Measurements from ENCODE around the gene WNT6.

DNA sequence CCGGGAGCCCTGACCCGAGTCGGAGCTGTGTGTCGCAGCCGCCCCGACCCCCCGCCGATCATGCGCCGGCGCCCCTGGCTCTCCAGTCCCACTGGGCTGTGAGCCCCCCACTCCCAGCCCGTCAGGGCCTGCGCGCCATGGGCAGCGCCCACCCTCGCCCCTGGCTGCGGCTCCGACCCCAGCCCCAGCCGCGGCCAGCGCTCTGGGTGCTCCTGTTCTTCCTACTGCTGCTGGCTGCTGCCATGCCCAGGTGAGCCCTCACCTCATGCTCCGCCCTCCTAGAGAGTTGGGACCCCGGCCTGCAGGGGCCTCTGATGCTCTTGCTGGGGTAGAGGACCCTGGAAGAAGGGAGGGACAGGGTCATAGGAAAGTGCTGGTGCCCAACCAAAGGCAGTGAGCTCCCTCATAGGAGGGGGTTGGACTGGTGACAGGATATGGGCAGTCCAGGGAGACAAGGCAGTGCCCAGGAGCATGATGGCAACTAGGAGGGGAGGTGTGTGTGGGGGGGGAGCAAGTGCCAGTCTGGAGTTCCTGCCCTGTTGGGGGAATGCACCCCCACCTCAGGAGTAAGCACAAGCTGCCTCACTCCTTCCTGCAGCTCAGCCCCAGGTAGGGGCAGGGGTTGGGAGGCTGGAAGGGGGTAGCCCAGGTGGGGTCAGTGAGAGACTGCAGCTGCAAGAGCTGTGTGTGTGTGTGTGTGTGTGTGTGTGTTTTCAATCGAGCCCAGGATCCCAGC, 21.4 kb downstream of the WNT6 start:
- TF ChIP-seq, protein P1, sequence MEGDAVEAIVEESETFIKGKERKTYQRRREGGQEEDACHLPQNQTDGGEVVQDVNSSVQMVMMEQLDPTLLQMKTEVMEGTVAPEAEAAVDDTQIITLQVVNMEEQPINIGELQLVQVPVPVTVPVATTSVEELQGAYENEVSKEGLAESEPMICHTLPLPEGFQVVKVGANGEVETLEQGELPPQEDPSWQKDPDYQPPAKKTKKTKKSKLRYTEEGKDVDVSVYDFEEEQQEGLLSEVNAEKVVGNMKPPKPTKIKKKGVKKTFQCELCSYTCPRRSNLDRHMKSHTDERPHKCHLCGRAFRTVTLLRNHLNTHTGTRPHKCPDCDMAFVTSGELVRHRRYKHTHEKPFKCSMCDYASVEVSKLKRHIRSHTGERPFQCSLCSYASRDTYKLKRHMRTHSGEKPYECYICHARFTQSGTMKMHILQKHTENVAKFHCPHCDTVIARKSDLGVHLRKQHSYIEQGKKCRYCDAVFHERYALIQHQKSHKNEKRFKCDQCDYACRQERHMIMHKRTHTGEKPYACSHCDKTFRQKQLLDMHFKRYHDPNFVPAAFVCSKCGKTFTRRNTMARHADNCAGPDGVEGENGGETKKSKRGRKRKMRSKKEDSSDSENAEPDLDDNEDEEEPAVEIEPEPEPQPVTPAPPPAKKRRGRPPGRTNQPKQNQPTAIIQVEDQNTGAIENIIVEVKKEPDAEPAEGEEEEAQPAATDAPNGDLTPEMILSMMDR (conservative IDR thresholded peaks at IDR 0.05; ENCODE audit: low read length), result no peak
- no peak for TF ChIP-seq EZH2phosphoT487 (IDR thresholded peaks at IDR 0.05; ENCODE audit: borderline replicate concordance)

Measured in Loucy (cell line).